Measurements from ENCODE around the gene CAMLG. TPM values are rescaled to one million over a fixed set of nuclear protein-coding genes. Genes with fewer than 3 reads are reported as not detected.

Gene CAMLG
- 7.6 and 10.7 TPM in 2 replicates for total RNA-seq (2011; cell fraction: chromatin; rRNA removed; ENCODE audit: low replicate concordance)
- total RNA-seq (2011; cell fraction: nucleolus; rRNA removed), result 8.4 and 9.3 TPM in 2 replicates
- 11.9 and 14.4 TPM in 2 replicates for total RNA-seq (2011; cell fraction: nucleoplasm; rRNA removed)
- 18.9 and 19.3 TPM in 2 replicates for total RNA-seq (2014; rRNA removed)
- total RNA-seq (2014; rRNA removed; fragmentation: Illumina TruSeq; extraction: Trizol), result 22.0 and 26.7 TPM in 2 replicates
- 13.0 and 13.6 TPM in 2 replicates for total RNA-seq (2015; rRNA removed; fragmentation: Illumina TruSeq; extraction: Trizol)
- 19.7 and 20.1 TPM in 2 replicates for total RNA-seq (2021)
- polyA plus RNA-seq (2011; rRNA removed), result 11.3 and 12.8 TPM in 2 replicates
- polyA plus RNA-seq (2011; cell fraction: cytosol; rRNA removed), result 4.3 and 7.9 TPM in 2 replicates
- polyA plus RNA-seq (2011; cell fraction: nucleus; rRNA removed), result 4.9 and 5.3 TPM in 2 replicates
- 18.9 and 32.6 TPM in 2 replicates for polyA plus RNA-seq (2012)
- 13.7 and 18.0 TPM in 2 replicates for polyA plus RNA-seq (2014; fragmentation: Illumina TruSeq; extraction: Trizol)
- 10 to 100 TPM; 16.3 to 17.3 TPM for polyA plus RNA-seq (2014; fragmentation: Nextera tagmentation; extraction: Ambion mirVana)
- 11.0 and 15.3 TPM in 2 replicates for polyA plus RNA-seq (2014; rRNA removed)
- 5.2 and 5.3 TPM in 2 replicates for polyA minus RNA-seq (2011; rRNA and poly(A)+ RNA removed)
- polyA minus RNA-seq (2011; cell fraction: cytosol; rRNA and poly(A)+ RNA removed), result 2.8 and 5.6 TPM in 2 replicates
- polyA minus RNA-seq (2011; cell fraction: nucleus; rRNA and poly(A)+ RNA removed), result 2.3 and 3.9 TPM in 2 replicates
- percentile 74 among the genes with signal in this experiment for Bru-seq, nascent RNA
- percentile 79 among the genes with signal in this experiment for BruChase-seq, experiment 1, labeled RNA remaining after a 2-hour chase
- BruChase-seq, experiment 2, labeled RNA remaining after a 6-hour chase, result percentile 83 among the genes with signal in this experiment
- long read RNA-seq, experiment 1, transcript CAMLG-202 (3 exons, 895 nt), result minor isoform, 6 of 64 reads
- long read RNA-seq, experiment 1, transcript CAMLG-201 (4 exons, 2,221 nt), result major isoform, 36 of 64 reads
- long read RNA-seq, experiment 1, partial matches to known transcripts, result 12 of 64 reads
- long read RNA-seq, experiment 1, other reads (novel, unspliced or antisense), result 10 of 64 reads
- long read RNA-seq, experiment 2, transcript CAMLG-201 (4 exons, 2,221 nt), result major isoform, 16 of 42 reads
- long read RNA-seq, experiment 2, transcript CAMLG-202 (3 exons, 895 nt), result minor isoform, 6 of 42 reads
- long read RNA-seq, experiment 2, partial matches to known transcripts, result 7 of 42 reads
- long read RNA-seq, experiment 2, other reads (novel, unspliced or antisense), result 13 of 42 reads
- long read RNA-seq, experiment 3, transcript CAMLG-202 (3 exons, 895 nt), result minor isoform, 5 of 41 reads
- long read RNA-seq, experiment 3, transcript CAMLG-201 (4 exons, 2,221 nt), result major isoform, 26 of 41 reads
- long read RNA-seq, experiment 3, partial matches to known transcripts, result 2 of 41 reads
- long read RNA-seq, experiment 3, other reads (novel, unspliced or antisense), result 8 of 41 reads

GRCh38 chr5:134738133-134738962 is at the start of gene CAMLG:
Gene CAMLG, plus strand, starts transcription at chr5:134738548. Its CDS starts 73 bp downstream, at chr5:134738621.
- Histone ChIP-seq H3K4me3 (peak within 1 kb of the TSS; percentile 71), H3K9ac (ENCODE audit: insufficient read depth in 1 of 2, low read depth in 2 of 2, low read length in 2 of 2) (peak within 1 kb of the TSS; percentile 82 to 93), H3K4me2 (ENCODE audit: insufficient read depth, low read length) (peak within 1 kb of the TSS; percentile 96), H2AFZ (ENCODE audit: low read depth, low read length) (peak within 1 kb of the TSS; percentile 91), H3K9me1 (ENCODE audit: control insufficient read depth, insufficient read depth, low read length) (no peaks in the 10 kb centered on the region), H3K36me3 (ENCODE audit: control insufficient read depth, insufficient read depth, low read length) (peaks cover 18% of the 10 kb centered on the region; the same call in 2 of the 3 replicates), H3K4me1 (replicated peaks in 1 of 2; ENCODE audit: control insufficient read depth in 2 of 2, insufficient read depth in 2 of 2, low read length in 2 of 2) (peaks cover 13 to 15% of the 10 kb centered on the region in 2 experiments), H3K27ac (ENCODE audit: extremely low read depth, low read depth, low read length) (peak within 1 kb of the TSS; percentile 71), H3K27me3 (ENCODE audit: control insufficient read depth in 2 of 2, insufficient read depth in 2 of 2, low read length in 2 of 2) (no peaks in the 10 kb centered on the region), H3K9me3 (replicated peaks; ENCODE audit: control insufficient read depth, insufficient read depth, low read depth, low read length) (no peaks in the 10 kb centered on the region), H3K79me2 (ENCODE audit: control insufficient read depth, insufficient read depth, low read length) (peaks cover 32% of the 10 kb centered on the region), H4K20me1 (replicated peaks; ENCODE audit: control insufficient read depth, insufficient read depth, low read length) (no peaks in the 10 kb centered on the region)
- POLR2A ChIA-PET, result interaction anchor here (0.6 to 4.0 kb wide), 9 partner anchors 9 to 533 kb away, joined by 3 to 21 read pairs (median 4); partner anchors contain the start of genes DDX46 and SEC24A
- DNase-seq (ENCODE audit: extremely low read depth in 1 of 4, low spot score in 3 of 4), result peak; percentile 93 to 99 (median 94)
- in situ Hi-C loops (cut with MboI), result no loop called here
- CTCF ChIA-PET (ENCODE audit: low intra/inter-chr PET ratio), result interaction anchor here (0.9 to 1.2 kb wide), 2 partner anchors 166 to 699 kb away, joined by 3 read pairs; partner anchors contain the start of gene PCBD2
- no TSS peak for BruUV-seq (replicated peaks)
- peak; percentile 94 for FAIRE-seq
- peak; percentile 98 for ATAC-seq
- intact Hi-C loops (cut with micrococcal nuclease), result loop anchor here (1.0 to 5.0 kb wide), 4 partner anchors 20 to 166 kb away; partner anchors contain the start of genes C5orf24, DDX46 and PCBD2
- 1% methylated on average over 54 of the region's 66 CpGs for WGBS (ENCODE audit: insufficient coverage, low coverage, missing lambda C conversion rate)
- TF ChIP-seq ZNF224 (CRISPR knock-in tag; IDR thresholded peaks at IDR 0.05), result no peak
- TF ChIP-seq KLF1 (tag; IDR thresholded peaks at IDR 0.05), result no peak; the same call in 1 of the 2 replicates
- TF ChIP-seq TEAD4 (IDR thresholded peaks at IDR 0.05; ENCODE audit: low read length), result 0 out of 2 replicates have a peak, but pooled peaks have one; percentile 9
- no peak for TF ChIP-seq TEAD4 (CRISPR knock-in tag; IDR thresholded peaks at IDR 0.05; ENCODE audit: borderline replicate concordance)
- peak; percentile 99 to 100 (median 99) for TF ChIP-seq YY1 (IDR thresholded peaks at IDR 0.05; ENCODE audit: borderline replicate concordance in 1 of 3, control insufficient read depth in 1 of 3, extremely low read depth in 1 of 3, insufficient read depth in 3 of 3, insufficient read length in 1 of 3, insufficient replicate concordance in 2 of 3, low read depth in 1 of 3, low read length in 2 of 3)
- peak; percentile 91; the same call in 1 of the 2 replicates for TF ChIP-seq PHF8 (IDR thresholded peaks at IDR 0.05; ENCODE audit: borderline replicate concordance, low read length)
- peak; percentile 65 for TF ChIP-seq HMGN3 (IDR thresholded peaks at IDR 0.05; ENCODE audit: borderline replicate concordance, extremely low read depth, insufficient read length, low read depth, low read length)
- TF ChIP-seq ATF6 (CRISPR knock-in tag; IDR thresholded peaks at IDR 0.05), result peak; percentile 38; the same call in 1 of the 2 replicates
- TF ChIP-seq GTF2E2 (tag; IDR thresholded peaks at IDR 0.05), result peak; percentile 6; the same call in 1 of the 2 replicates
- no peak for TF ChIP-seq MEF2A (IDR thresholded peaks at IDR 0.05; ENCODE audit: control insufficient read depth, low read depth, low read length)
- TF ChIP-seq ARID2 (IDR thresholded peaks at IDR 0.05), result no peak

Measured in K562 (cell line).